Measurements from ENCODE around the gene APP. TPM values are rescaled to one million over a fixed set of nuclear protein-coding genes. Genes with fewer than 3 reads are reported as not detected.

The APP gene
- total RNA-seq, 1 donor from 2014 or later: 334 TPM

DNA sequence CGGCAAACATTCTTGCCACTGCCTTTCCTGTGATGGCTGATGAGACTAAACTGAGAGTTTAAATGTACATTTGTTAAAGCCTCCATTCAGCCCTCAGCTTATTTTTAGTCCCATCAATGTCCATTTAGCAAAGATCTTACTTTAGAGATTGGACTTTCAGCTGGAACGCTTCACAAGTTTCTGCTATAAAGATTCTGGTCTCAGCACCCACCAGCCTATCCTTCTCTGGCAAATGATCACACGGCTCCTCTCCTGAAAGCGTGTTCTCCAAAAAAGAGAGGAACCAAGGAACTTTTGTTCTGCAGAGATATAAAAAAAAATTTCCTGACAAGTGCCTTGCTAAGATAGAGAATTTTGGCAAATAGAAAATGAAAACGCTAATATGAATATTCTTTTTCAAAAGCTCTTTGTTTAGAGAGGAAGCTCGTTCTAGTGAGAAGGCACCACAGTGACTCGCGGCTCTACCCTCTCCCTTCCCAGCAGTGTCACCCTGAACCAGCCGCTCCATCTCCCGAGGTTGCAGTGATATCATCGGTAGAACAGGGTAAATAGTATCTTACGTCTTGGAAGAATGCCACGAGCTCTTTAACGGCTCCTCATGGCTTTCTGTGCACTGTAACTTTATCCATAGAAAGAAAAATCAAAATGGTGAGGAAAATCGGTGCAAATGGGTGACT lies 200.2 kb downstream of the APP start:
- peak; percentile 54 for DNase-seq

DNA sequence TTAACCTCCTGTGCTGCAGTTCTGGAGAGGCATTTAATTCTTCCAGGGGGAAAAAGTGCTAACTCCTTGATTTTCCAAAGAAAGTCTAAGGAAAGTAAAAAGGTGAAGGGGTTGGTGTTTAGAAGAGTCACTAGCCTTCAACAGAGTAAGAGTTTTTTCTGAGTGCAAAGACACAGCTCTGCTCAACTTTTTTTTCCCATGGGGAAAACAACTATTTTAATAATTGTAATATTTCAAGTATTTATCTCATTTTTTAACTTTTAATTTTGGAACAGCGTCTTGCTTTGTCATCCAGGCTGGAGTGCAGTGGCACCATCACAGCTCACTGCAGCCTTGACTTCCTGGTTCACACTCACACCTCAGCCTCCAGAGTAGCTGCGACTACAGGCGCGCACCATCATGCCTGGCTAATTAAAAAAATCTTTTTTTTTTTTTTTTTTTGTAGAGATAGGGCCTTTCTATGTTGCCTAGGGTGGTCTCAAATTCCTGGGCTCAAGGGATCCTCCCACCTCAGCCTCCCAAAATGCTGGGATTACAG lies 202.6 kb downstream of the APP start:
- DNase-seq: no peak

DNA sequence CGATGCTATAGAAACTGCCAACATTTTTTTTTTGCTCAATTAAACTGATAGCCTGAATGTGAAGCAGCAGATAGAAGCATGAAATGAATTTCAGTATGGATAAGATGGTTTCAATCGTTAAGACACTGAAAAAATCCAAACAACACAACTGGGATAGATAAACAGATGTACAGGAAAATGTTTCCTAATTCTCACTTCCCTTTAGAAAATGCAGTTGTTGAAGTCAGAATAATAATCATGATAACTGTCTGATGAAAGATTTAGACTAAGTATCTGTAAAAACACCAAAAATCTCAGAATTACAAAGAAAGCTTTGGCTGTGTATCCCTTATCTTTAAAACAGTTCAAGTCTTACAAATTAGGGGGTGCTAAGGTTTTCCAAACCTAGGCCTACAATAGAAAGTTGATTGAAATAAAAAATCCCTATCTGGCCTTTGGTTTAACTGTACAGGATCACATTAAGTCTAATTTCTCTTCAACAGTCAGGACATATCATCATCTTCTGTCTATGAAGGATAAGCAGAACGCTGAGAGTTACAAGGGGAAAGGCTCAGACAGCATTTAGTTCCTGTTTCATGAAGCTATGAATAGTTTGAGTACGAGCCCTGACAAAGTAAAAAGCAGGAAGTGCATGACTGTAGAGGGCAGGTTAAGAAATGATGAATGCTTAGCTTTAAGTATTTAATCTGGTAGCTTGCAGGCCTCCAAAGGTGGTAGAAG lies 203.2 kb downstream of the APP start:
- DNase-seq: no peak

DNA sequence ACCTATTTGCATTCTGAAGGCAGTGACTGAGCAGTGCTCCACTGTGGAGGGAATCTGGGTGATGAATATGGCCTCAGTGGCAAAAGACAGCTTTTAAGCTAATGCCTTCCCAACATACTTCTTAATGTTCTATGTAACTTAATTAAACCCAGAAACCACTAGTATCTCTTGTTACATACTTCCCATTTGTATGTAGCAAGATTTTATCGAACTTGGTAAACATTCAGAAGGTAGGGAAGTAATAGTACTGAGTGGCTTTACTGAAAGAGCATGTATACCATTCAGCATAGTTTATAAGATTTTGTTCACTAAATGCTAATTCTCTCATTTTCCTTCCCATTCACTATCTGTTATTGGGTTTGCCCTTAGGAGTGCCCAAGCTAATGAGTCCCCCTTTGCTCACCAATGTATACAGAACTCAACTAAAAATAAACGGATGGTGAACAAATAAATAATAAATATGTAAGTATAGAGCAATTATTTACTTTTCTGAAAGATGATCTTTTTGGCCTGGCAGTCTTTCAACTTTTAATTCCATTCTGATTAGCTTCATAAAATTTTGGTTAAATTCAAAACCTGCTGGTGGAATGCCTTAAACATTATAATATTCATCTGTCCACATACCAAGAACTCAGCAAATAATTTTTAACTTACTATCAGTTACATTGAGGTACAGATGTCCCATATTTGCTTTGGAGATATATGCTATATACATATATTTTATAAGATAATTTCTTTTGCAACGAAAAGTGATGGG lies 204.4 kb downstream of the APP start:
- DNase-seq: no peak

DNA sequence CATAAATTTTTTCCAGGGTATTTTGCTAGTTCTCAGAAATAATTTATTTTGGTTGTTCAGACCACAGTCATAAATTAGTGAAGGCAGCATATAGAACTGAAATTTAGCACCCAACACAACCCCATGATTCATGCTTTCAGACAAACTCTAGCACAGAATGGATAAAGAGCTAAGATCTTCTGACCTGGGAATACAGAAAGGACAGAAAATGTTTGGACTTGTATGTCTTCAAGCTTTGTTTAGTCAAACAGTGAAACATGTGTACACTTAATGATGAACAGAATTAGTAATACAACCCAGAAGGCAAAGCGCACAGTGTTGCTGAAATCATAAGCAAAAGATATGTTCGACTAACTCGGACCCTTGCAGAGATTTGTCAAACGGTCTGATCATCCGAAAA lies 205.6 kb downstream of the APP start:
- DNase-seq: no peak

DNA sequence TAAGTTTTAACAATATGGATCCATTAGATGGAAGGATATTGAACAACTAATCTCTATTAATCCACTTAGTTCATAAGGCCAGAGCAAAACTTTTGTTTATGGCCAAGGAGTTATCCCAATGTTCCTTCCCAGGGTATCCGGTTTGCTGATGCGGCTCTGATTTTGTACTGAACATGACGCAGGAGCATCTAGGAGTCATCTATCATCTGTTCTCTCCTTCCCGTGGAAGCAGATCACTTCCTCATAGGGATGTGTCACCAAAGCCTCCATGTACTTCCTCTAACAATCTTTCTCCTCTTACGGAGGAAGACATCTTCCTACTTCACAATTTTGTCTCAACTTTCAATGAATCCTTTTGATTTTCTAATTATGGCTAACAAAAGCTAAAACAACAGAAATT lies 206.6 kb downstream of the APP start:
- DNase-seq: no peak

DNA sequence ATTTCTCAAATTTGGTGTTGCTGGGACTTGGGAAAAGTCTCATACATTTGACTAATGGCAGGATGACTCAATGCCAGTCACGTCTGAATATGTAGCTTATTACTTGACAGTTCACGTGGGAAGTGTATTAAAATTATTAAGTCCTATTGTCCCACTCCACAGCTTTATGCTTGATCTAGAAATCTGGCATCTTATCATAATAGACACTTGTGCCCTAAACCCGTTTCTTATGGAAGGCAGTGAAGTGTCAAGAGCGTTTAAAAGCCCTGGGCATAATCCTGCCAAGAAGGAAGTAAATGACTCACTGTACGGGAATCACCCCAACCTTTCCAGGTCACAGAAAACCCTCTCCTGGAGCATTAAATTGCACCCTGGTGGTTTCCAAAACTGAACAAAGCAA lies 207.4 kb downstream of the APP start:
- no peak for DNase-seq

DNA sequence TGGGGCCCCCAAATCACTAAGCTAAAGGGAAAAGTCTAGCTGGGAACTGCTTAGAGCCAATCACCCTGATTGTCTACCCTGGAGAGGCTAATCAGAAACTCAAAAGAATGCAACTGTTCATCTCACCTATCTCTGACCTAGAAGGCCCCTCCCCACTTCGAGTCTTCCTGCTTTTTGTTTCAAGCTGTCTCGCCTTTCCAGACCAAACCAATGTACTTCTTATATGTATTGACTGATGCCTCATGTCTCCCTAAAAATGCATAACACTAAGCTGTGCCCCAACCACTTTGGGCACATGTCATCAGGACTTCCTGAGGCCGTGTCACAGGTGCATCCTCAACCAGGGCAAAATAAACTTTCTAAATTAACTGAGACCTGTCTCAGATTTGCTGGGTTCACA lies 209.5 kb downstream of the APP start:
- no peak for DNase-seq

DNA sequence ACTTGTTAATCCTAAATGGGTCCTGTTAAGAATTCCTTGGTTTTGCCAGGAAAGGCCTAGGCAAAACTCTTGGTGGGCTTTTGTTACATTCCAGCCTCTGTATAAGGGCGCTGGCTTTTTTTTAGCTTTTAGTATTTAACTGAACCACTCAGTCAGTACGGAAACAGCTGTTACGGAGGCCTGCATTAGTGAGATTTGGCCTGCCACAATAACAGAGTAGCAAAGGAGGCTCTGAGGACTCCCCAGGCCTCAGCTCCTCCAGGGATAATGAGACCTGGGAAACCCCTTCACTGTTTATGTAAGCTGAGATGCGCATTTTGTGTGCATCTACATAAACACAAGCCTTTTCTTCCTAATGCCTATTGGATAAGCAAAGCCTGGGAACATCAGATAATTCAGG lies 210.2 kb downstream of the APP start:
- DNase-seq: peak; percentile 66

DNA sequence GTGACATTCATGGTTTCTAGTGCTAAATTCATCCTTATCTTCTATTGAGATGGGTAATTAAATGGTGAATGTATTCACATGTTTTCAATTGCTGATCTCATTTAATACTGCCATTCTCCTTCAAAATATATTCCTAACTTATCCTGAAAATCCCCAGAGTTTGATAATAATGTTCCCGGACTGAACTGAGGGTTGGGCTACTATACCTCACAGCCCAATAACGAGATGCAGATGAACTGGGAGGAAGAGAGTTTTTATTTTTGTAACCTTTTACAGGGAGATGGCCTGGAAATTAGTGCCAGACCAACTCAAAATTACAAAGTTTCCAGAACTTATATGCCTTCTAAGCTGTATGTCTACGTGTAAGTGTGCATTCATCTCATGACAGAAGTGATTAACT lies 210.8 kb downstream of the APP start:
- no peak for DNase-seq

DNA sequence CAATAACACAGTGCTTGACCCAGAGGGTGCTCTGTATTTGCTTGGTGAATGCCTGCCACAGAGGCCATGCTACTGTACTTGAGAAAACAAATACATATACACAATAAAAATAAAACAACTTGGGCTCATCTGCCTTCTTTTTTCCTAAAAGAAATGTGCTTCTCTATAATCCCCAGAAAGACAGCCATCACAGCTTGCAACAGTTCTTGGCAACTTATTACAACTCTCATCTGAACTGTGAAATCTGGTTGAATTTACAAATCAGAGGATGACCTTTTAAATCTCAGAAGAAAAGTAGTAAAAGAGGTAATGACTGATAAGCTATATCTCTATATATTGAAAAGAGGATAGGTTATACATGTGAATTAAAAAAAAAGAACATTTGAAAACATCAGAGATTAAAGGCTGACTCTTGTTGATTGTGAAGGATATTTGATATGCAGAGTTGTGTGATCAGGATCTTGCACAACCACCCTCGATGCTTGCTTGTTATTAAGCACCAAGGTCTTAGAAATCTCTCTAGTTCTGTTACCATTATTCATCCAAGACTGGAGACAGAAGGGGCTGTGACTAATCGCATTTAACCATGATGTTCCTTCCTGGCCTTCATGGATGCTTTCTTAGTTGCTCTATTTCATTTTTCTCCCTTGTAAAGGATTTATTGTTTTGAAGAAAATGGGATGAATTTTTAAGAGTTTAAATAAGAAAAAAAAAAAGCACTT lies 213.4 kb downstream of the APP start:
- DNase-seq: peak; percentile 47

DNA sequence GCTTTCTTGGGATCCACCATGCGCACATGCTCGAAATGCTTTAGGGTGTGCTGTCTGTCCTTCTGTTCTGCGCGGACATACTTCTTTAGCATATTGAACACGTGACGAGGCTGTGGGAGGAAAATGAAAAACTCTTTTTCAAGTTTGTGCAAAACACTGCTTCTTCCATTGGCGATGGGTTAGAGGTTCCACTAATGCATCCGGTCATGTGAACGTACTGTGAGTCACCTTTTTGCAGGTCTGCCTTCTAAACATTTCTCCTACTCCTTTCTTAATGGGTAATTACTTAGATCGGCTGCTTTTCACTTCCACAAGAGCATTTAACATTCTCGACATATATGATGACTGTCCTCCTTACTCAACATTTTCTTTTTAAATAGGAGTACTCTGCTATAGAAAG lies 214.9 kb downstream of the APP start:
- no peak for DNase-seq

DNA sequence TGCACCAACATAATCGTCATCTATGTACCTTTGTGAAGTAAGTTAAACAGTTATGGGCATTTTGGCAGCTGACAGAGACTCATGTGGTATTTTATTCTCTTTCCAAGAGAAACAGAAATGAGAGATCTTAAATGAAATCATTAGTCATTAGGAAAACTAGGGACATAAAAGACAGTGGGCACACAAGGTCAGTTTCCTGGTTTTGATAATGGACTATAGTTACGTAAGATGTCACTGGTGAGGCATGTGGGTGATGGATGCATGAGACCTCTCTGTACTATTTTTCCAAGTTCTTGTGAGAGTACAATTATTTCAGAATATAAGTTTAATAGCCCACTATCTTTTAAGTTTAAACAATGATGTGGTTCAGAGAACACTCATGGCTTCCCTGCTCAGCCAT lies 216.9 kb downstream of the APP start:
- DNase-seq: no peak

DNA sequence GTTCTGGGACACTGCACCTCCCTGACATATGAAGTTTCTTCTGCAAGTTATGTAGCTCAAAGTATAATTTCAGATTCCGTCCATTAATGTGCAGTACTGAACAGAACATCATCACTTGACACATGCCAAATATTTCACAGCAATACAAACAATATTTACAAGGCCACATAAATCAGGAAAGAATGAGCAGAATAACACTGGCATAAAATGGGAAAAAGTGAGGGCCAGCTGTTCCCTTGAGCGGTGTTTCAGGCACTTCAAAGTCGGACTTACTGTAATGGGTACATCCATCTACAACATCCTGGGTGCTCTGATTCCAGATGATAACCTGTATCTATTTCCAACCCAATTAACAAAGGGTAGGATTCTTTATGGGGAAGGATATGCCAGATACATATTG lies 217.4 kb downstream of the APP start:
- no peak for DNase-seq

DNA sequence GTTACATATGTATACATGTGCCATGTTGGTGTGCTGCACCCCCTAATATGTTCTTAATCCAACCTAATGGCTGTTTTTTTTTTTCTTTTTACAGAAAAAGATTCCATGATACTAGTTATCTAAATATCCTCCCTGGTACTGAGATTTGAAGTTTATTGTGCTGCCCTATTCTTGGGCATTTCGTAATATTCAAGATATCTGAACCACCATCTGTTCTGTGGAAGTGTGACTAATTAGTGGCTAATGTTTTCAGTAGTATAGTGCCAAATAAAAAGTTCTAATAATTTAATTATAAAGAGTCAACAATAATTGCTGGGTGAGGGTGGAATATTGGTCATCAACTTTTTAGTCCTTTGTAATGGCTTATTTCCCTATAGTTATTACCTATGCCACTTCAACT lies 218.3 kb downstream of the APP start:
- no peak for DNase-seq

DNA sequence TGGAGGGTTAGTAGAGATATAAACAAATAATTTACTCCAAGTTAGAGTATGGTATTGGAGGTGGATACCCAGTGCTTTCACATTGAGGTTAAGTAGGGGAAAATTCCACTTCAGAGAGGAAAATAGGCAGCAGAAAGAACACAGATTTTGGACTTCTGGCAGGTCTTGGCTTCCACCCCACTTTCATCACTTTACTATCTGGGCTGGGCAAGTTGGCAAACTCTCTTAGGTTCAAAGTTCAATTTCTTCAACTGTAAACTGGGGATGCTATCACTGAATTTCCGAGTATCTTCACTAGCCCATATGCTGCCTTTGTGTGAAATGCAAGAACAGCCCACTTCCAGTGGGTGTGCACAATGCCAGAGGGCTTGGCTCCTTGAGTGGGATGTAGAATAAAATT lies 220.9 kb downstream of the APP start:
- no peak for DNase-seq

DNA sequence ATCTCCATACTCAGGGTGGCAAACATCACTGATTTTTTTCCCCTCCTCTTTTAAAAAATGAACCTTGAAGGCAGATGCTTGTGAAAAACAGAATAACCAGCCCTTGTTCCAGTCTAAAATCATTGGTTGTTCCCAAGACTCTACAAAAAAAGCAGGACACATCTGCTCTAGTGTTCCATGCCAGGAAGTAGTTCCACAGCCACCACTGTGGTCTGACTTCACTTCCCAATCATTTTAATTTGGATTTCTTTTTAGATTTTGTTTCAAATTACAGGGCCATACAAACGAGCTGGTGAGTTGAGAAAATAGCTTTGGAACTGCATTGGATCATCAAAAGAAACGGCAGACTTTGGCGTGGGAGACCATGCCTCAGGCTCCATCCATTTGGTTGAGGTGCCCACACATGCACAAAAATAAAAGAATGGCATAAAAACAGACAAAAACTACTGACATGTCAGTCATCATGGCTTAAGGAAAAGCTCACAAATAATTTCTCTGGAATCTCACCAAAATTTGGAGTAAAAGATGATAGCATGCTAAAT lies 225.8 kb downstream of the APP start:
- no peak for DNase-seq

DNA sequence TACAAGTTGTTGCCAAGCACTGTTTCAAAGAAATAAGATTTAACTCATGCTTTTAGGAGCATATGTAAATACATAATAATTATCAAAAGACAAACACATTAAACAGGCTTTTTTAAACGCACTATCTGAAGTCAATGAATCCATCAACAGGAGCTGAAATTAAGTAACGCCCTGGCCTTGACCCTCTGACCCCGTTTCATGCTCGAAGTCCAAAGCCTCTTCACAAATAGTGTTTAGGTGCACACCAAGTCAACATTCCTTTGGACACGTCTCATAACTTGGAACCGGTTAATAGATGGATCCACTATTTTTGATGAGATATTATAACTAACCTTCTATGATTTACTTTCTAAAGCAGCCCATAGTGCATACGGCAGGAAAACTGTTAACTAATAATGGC lies 226.5 kb downstream of the APP start:
- DNase-seq: no peak

DNA sequence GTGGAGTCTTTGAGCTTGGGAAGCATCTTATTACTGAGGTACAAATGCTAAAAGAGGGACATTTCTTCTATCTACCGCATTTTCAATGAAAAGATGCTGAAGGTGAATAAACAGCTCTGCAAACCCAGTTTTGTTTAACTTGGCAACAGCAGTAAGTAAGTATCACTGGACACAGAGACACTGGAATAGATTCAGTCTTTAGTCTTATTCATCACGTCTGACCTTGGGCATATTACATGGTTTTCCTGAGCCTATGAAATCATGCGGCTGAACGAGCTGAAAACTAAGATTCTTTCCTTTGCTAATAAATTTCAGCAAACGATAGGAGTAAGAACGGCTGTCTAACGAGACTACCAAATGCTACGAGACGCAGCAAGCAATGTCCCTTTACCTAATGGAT lies 228.4 kb downstream of the APP start:
- no peak for DNase-seq

DNA sequence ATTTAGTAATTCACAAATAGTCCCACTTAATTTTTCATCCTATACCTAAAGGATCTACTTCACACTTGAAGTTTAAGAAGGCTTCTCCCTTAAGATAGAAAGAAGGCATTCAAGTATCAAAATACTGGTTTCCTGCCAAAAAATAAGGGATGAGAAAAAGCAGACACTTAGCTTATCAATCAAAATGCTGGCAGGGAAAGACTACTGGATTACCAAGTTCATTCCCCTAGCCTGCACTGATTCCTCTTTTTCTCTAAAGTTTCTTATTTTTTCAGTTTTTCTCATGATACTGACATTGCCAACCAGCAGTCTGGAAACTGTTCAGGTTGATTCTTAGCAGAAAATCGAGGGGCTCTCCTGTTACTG lies 231.2 kb downstream of the APP start:
- peak; percentile 35 for DNase-seq

DNA sequence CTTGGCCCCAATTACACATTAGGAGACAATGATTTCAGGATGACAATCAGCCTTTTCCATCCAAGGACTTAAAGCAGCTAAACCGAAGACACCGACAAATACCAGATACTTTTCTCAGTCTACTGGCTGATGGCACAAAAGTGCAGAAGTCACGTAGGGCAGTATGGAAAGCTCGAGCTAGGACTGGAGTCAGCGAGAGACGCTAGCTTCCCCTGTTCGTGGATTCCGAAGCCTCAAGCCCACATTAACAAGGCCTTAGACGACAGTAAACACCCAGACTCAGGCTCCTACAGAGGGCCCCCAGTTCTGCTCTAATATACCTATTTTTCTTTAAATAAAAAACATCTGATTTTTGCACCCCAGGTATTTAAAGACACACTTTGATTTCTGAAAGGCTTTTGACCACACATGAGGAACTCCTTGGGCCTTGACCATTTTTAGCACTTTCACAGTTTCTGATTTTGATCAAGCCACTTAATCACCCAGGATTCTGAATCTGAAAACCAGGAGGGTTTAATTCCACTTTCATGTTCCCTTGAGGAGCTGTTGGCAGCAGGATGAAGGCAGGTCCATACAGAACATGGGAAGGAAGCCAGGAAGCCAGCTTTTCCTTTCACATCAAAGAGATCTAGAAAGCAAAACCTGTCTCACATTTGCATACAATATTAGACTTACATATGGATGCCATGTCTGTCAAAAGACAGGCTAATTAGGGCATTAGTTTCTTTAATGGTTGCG lies 231.7 kb downstream of the APP start:
- peak; percentile 47 for DNase-seq

DNA sequence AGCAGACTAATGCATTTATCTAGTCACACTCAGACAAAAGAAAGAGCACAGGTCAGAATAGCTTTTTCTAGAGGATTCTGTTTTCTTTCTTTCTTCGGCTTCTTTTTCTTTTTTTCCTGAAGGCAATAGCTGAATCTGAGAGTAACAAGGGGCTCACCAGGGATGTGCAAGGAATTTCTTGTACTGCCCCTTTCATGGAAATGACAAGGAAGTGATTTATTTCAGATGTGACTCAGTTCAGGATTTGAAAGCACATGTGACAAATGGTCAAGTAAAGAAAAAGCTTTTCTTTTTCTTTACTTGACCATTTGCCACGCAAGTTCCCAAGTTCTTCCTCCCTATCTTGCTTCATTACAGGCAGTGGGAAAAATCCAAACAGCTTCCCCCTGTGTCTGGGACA lies 233.8 kb downstream of the APP start:
- peak; percentile 7 for DNase-seq
